CD4-positive, alpha-beta T cell treated with Interferon gamma for 1 hour (primary cell): Measurements from ENCODE around the gene CEP295NL.
"Not testable (repeated sequence)": the region's sequence is repeated elsewhere in the genome, so short reads cannot be mapped to it uniquely, and the experiment has no call there.

Experiments
- DNase-seq: peaks from one replicate; pipeline ENCODE4 v3.0.0-alpha.2; 2020

CEP295NL gene

DNA sequence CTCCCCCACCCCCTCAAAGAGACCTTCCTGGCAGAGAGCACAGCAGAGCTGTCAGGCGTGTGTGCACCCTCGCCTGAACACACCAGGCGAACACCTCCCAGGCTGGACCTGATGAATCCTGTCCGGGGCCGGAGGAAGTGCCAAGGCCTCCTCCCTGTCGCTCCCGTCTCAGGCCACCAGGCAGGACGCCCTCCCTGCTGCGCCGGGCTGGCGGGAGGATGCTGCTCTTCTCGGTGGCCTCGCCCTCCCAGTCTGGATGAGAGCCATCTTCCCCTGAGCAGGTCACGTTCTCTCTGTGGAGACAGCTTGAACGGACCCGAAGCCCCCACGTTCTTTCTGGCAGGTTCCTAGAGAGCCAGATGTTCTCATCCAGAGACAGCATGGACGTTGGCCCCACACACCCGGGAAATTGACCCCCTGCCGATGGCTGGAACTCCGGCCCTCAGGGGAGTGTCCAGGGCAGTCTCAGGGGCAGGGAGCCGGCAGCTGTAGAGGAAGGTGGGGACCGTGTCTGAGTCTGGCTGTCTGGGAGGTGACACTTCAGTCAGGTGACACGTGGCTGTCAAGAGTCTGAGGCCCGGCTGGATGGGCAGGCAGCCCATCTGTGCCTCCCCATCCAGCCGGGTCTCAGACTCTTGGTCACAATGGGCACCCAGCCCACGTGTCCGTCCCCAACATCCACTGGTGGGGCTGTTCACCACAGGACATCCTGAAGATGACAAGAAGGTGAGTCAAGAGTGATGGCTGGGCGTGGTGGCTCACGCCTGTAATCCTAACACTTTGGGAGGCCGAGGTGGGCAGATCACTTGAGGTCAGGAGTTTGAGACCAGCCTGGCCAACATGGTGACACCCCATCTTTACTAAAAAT, 27.1 kb upstream of the CEP295NL start:
- DNase-seq, result no peak

DNA sequence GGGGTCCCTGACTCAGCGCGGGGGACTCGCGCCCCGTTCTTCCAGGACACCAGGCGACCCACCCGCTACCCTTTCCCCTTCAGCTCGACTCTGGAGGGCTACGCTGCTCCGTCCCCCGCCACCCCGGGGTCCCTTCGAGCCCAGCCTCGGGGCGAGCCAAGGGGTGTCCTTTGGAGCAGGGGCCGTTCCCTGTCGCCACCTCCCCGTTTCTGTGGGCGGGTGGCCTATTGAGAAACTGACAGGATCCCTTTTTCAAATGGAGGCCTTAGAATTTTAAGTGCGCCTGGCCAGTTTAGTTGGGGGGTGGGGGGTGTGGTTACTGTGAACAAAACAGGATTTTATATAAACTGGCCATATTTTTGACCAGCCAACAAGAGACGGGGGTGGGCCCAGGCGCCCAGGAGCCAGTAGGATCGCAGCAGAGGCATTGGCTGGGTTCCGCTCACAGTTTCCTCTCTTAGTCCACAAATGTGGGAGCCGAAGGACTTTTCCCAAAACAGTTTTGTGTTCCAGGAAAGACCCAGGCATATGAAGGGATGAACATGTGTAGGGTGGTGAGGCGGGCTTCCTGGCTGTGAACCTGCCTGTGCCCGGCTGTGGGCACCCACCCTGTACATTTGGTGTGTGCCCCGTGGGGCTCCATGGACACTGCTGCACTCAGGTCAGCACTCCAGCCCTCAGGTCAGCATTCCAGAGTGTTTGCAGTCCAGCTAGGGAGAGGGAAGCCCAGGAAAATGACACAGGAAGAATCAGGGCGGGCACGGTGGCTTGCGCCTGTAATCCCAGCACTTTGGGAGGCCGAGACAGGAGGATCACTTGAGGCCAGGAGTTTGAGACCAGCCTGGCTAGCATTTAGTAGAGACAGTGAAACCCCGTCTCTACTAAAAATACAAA, 22.9 kb upstream of the CEP295NL start:
- no peak for DNase-seq

DNA sequence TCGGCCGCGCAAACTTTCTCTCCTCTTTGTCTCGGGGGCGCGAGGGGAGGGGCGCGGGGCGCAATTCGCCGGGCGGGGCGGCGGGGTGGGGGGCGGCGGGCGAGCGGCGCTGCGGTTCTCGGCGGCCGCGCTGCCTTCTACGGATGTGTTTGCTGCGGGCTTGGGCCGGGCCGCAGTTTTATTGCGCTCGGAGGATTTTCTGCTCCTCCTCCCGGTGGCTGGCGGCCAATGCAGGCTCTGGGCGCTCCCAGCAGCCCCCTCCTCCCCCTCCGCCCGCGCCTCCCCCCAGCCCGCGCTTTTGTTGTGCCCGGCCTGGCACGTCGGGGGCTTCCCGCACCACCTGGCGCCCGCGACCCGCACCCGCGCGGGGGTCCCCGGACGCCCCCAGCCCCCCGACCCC, 22.2 kb upstream of the CEP295NL start, which contains the start of gene TIMP2:
TSS of gene TIMP2 (minus strand) at position 154 of the 400 bp plus-strand sequence. CDS start 299 bp downstream, outside the sequence.
- DNase-seq, result peak; percentile 81

DNA sequence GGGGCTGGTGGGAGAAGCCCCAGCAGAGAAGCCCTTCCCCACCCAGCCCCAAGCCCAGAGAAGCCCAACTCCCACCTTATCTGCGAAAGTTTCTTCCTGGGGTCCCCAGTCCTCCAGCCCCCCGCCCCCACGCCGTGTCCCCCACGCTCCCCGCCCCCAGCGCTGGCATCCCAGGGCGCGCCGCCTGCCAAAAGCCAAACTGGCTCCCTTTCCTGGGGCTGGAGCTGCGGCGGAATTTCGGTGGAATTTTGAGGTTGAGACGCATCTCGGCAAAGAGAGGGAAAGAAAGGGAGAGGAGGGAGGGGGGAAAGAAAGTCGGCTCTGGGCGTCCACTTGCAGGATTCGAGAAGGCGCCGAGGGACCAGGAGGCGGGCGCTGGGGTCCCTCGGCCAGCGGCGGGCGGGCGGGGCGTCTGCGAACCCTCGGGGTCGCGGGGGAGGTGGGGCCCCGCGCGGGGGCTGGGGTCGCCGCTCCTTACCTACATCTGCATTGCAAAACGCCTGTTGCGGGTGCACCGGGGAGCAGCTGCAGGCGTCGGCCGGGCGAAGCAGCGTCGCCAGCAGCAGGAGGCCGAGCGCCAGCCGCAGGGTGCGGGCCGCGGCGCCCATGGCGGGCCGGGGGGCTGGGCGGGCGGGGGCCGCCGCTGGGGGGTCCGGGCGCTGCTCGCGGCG, 21.6 kb upstream of the CEP295NL start:
- DNase-seq, result no peak

- peak; percentile 74 for DNase-seq
These were observed 20.9 kb upstream of the CEP295NL start for GRCh38 chr17:78923660-78924453.

DNA sequence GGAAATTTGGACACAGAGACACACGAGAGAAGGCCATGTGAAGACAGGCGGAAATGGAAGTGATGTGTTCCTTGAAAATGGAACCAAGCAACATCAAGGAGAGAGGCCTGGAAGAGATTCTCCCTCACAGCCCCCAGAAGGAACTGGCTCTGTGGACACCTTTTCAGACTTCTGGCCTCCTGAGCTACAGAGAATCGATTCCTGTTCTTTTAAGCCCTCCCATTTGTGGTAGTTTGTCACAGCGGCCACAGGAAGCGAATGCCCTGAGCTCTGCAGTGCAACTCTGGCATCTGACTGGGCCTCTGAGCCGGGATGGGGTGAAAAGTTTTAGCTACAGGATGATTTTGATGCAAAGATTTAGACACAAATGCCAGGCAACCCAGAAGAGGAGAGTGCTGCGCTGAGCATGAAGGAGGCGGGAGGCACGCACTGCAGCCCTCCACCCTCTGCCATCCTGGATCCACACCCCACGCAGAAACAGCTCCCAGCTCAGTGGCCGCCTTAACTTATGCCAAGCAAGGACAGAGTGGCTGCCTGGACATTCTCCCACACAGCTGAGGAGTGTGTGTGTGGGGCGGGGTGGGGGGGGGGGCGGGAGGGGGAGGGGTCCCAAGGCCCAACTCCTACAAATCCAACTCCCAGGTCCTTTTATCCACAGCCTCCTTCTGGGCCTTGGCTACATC, 20.0 kb upstream of the CEP295NL start:
- no peak for DNase-seq

GRCh38 chr17:78921437-78921971, 18.5 kb upstream of the CEP295NL start:
- no peak for DNase-seq

GRCh38 chr17:78920528-78920927, 17.5 kb upstream of the CEP295NL start:
- no peak for DNase-seq

GRCh38 chr17:78919861-78920450, 17.0 kb upstream of the CEP295NL start:
- DNase-seq, result no peak

GRCh38 chr17:78918979-78919378, 16.0 kb upstream of the CEP295NL start:
- no peak for DNase-seq

GRCh38 chr17:78917451-78918275, 14.7 kb upstream of the CEP295NL start:
- no peak for DNase-seq

DNA sequence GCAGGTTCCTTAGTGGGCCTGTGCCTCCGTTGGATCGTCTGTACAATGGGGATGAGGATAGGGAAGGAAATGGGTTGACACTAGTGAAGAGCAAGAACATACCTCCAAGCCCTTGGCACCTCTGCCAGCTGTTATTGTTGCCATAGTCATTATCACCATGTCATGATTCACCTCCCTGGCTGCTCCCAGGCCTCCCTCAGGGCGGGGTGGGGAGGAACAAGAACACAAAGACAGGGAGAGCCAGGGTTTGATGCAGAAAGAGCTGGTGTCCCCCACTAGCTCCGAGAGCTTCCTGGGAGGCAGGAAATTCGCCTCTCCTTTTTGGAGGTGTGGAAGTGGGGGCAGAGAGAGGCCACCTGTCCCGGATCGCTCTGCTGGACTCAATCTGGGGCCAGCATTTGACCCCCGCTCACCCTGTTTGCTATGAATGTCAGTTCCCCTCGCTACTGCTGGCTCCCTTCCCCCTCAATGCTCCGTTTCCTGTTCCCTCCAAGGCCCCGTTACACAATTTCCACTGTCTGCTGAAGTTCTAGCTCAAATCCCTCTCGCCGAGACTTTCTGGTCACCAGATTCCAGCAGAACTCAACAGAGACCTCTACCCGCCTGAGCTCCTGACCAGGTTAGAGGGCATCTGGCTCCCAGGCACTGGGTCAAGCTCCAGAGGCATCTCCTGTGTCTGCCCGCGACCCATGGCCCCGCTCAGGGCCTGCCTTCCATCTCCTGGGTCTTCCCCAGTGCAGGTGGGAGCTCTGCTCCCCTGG, 13.1 kb upstream of the CEP295NL start:
- peak; percentile 36 for DNase-seq

GRCh38 chr17:78913115-78913514, 10.1 kb upstream of the CEP295NL start:
- DNase-seq, result no peak

GRCh38 chr17:78912082-78912481, 9.1 kb upstream of the CEP295NL start:
- no peak for DNase-seq

DNA sequence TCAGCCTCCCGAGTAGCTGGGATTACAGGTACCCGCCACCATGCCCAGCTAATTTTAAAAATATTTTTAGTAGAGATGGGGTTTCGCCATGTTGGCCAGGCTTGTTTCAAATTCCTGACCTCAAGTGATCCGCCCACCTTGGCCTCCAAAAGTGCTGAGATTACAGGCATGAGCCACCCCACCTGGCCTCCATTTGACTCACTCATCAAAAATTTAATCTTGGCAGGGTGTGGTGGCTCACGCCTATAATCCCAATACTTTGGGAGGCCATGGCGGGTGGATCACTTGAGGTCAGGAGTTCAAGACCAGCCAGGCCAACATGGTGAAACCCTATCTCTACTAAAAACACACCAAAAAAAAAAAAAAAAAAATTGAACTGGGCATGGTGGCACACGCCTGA, 8.5 kb upstream of the CEP295NL start:
- not testable (repeated sequence) for DNase-seq

- peak; percentile 38 for DNase-seq
These were observed 7.7 kb upstream of the CEP295NL start for GRCh38 chr17:78910497-78911284.

- DNase-seq, result no peak
These were observed 5.4 kb upstream of the CEP295NL start for GRCh38 chr17:78908426-78908825.

GRCh38 chr17:78905541-78905940, 2.5 kb upstream of the CEP295NL start:
- no peak for DNase-seq
